ENCODE data around the gene EIF2D.
"Not testable (repeated sequence)": the region's sequence is repeated elsewhere in the genome, so short reads cannot be mapped to it uniquely, and the experiment has no call there.

EIF2D gene

DNA sequence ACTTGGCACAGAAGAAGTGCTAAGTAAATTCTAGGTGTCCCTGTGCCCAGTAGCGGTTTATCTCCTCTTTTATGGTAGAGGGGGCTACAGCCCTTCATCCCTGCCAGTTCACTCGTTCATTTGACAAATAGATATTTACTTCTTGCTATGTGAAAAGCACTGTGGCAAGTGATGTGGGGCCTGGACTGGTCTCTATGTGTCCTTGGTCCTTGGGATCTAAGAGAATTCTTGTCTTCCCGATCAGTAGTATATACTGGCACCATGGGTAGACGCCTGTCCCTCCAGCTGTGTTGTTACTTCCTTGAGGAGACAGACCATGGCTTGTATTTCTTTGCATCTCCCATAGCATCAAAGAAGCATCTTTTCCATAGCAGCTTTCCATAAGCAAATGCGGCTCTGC is 29.7 kb downstream of the EIF2D start:
- H3K27me3 ChIP-seq (ENCODE audit: low read length), result no peaks in the 10 kb centered on the region
- H2AFZ ChIP-seq (ENCODE audit: low read depth, low read length, severe bottlenecking), result no peak overlapping the region
- no peak overlapping the region for H3K4me2 ChIP-seq (ENCODE audit: low read depth, low read length, poor library complexity, severe bottlenecking)
- no peak overlapping the region for H3K27ac ChIP-seq (ENCODE audit: low read depth, low read length)
- H3F3A ChIP-seq (ENCODE audit: insufficient read depth), result no peaks in the 10 kb centered on the region
- no peak overlapping the region for H3K9ac ChIP-seq (ENCODE audit: low read length)
- H3K9me3 ChIP-seq (ENCODE audit: insufficient read depth, low read length), result no peaks in the 10 kb centered on the region
- H4K20me1 ChIP-seq (ENCODE audit: low read depth, low read length), result no peaks in the 10 kb centered on the region
- H3K79me2 ChIP-seq (ENCODE audit: insufficient read depth, low read length), result peaks cover 26% of the 10 kb centered on the region; the same call in 1 of the 2 replicates
- no peaks in the 10 kb centered on the region for H3K36me3 ChIP-seq (ENCODE audit: low read length)
- no peak overlapping the region for H3K4me3 ChIP-seq (ENCODE audit: insufficient read depth, low read length, poor library complexity, severe bottlenecking)
- H3K9me2 ChIP-seq (replicated peaks; ENCODE audit: insufficient read depth, low read length), result no peaks in the 10 kb centered on the region
- no peak for TF ChIP-seq EZH2phosphoT487 (conservative IDR thresholded peaks at IDR 0.05; ENCODE audit: low read length)
- TF ChIP-seq, protein P1, sequence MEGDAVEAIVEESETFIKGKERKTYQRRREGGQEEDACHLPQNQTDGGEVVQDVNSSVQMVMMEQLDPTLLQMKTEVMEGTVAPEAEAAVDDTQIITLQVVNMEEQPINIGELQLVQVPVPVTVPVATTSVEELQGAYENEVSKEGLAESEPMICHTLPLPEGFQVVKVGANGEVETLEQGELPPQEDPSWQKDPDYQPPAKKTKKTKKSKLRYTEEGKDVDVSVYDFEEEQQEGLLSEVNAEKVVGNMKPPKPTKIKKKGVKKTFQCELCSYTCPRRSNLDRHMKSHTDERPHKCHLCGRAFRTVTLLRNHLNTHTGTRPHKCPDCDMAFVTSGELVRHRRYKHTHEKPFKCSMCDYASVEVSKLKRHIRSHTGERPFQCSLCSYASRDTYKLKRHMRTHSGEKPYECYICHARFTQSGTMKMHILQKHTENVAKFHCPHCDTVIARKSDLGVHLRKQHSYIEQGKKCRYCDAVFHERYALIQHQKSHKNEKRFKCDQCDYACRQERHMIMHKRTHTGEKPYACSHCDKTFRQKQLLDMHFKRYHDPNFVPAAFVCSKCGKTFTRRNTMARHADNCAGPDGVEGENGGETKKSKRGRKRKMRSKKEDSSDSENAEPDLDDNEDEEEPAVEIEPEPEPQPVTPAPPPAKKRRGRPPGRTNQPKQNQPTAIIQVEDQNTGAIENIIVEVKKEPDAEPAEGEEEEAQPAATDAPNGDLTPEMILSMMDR (IDR thresholded peaks at IDR 0.05; ENCODE audit: insufficient read depth, low read length, poor library complexity, severe bottlenecking), result no peak

DNA sequence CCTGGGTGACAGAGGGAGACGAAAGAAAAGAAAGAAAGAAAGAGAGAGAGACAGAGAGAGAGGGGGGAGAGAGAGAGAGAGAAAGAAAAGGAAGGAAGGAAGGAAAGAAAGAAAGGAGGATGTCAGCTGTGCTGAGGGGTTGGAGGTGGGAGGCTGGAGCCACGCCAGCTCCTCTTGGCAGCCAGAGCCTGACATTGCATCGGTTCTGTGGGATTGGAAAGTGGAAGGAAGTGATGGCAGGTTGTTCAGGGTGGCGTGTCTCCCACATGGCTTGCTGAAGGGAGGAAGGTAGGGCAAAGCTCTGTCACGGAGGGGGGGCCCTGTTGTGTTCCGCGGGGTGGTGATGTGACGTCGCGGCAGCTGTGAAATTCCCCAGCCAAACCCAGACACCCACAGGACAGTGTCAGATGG is 30.7 kb downstream of the EIF2D start:
- Histone ChIP-seq H3K9me2 (replicated peaks; ENCODE audit: insufficient read depth, low read length) (no peaks in the 10 kb centered on the region), H3K79me2 (ENCODE audit: insufficient read depth, low read length) (peaks cover 26% of the 10 kb centered on the region; the same call in 1 of the 2 replicates), H3K4me3 (ENCODE audit: insufficient read depth, low read length, poor library complexity, severe bottlenecking) (no peak overlapping the region), H3K27me3 (ENCODE audit: low read length) (no peaks in the 10 kb centered on the region), H3K9me3 (ENCODE audit: insufficient read depth, low read length) (no peaks in the 10 kb centered on the region), H4K20me1 (ENCODE audit: low read depth, low read length) (no peaks in the 10 kb centered on the region), H3K9ac (ENCODE audit: low read length) (no peak overlapping the region), H3K4me2 (ENCODE audit: low read depth, low read length, poor library complexity, severe bottlenecking) (no peak overlapping the region), H3K36me3 (ENCODE audit: low read length) (no peaks in the 10 kb centered on the region), H2AFZ (ENCODE audit: low read depth, low read length, severe bottlenecking) (no peak overlapping the region), H3F3A (ENCODE audit: insufficient read depth) (no peaks in the 10 kb centered on the region), H3K27ac (ENCODE audit: low read depth, low read length) (no peak overlapping the region)
- no peak for TF ChIP-seq EZH2phosphoT487 (conservative IDR thresholded peaks at IDR 0.05; ENCODE audit: low read length)
- TF ChIP-seq, protein P1 (IDR thresholded peaks at IDR 0.05; ENCODE audit: insufficient read depth, low read length, poor library complexity, severe bottlenecking), result no peak

DNA sequence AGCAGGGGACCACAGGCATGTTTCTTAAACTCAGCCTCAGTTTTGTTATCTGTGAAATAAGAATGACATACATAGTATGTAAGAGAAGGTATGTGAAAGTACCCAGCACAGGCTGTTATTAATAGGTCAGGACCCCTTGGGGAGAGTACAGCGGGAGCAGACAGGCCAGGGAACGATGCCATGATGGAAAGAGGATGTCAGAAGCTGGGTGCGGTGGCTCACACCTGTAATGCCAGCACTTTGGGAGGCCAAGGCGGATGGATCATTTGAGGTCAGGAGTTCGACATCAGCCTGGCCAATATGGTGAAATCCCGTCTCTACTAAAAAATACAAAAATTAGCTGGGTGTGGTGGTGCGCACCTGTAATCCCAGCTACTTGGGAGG is 31.2 kb downstream of the EIF2D start:
- not testable (repeated sequence) for H3K9me2 ChIP-seq (replicated peaks; ENCODE audit: insufficient read depth, low read length); H3K27me3 ChIP-seq (ENCODE audit: low read length); H3K36me3 ChIP-seq (ENCODE audit: low read length); H3K4me3 ChIP-seq (ENCODE audit: insufficient read depth, low read length, poor library complexity, severe bottlenecking); H3K9ac ChIP-seq (ENCODE audit: low read length); H3K27ac ChIP-seq (ENCODE audit: low read depth, low read length); H3F3A ChIP-seq (ENCODE audit: insufficient read depth); H2AFZ ChIP-seq (ENCODE audit: low read depth, low read length, severe bottlenecking); H3K9me3 ChIP-seq (ENCODE audit: insufficient read depth, low read length); H4K20me1 ChIP-seq (ENCODE audit: low read depth, low read length); H3K4me2 ChIP-seq (ENCODE audit: low read depth, low read length, poor library complexity, severe bottlenecking)
- peaks cover 27% of the 10 kb centered on the region for H3K79me2 ChIP-seq (ENCODE audit: insufficient read depth, low read length)

DNA sequence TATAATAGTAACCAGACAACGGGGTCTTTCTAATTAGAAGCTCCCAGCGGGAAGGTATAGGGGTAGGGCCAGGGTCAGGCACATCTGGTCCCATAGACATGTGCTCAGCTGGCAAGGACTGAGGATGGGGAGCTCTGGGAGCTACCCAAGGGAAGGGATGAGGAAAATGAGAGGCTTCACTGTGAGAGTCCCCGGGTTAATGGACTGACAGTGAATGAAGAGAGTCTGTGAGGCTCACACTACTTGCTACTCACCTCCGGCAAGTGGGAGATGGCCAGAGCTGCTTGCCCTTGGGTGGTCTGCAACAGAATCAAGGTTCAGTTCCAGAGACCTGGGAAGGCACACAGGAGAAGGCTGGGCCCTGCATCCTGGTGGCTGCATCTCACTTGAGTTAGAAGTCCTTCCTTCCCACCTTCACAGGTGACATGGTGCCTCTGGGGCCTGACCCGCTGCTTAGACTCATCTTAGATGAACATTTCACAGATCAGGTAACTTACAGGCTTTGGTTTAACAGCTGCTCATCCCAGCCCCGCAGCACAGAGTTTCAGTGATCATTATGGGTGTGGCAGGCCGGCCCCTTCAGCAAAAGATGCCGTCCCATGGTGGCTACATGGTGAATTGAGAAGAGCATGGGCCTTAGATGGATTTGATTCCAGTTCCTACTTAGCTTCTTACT is 31.7 kb downstream of the EIF2D start:
- Histone ChIP-seq H3K4me3 (ENCODE audit: insufficient read depth, low read length, poor library complexity, severe bottlenecking) (no peak overlapping the region), H3K27ac (ENCODE audit: low read depth, low read length) (no peak overlapping the region), H4K20me1 (ENCODE audit: low read depth, low read length) (no peaks in the 10 kb centered on the region; the same call in 1 of the 2 replicates), H3K4me2 (ENCODE audit: low read depth, low read length, poor library complexity, severe bottlenecking) (no peak overlapping the region), H2AFZ (ENCODE audit: low read depth, low read length, severe bottlenecking) (no peak overlapping the region), H3K9ac (ENCODE audit: low read length) (no peak overlapping the region), H3F3A (ENCODE audit: insufficient read depth) (no peaks in the 10 kb centered on the region), H3K79me2 (ENCODE audit: insufficient read depth, low read length) (peaks cover 31% of the 10 kb centered on the region), H3K9me2 (replicated peaks; ENCODE audit: insufficient read depth, low read length) (no peaks in the 10 kb centered on the region), H3K36me3 (ENCODE audit: low read length) (no peaks in the 10 kb centered on the region), H3K27me3 (ENCODE audit: low read length) (no peaks in the 10 kb centered on the region), H3K9me3 (ENCODE audit: insufficient read depth, low read length) (no peaks in the 10 kb centered on the region)
- TF ChIP-seq EZH2phosphoT487 (conservative IDR thresholded peaks at IDR 0.05; ENCODE audit: low read length), result no peak
- TF ChIP-seq, protein P1 (IDR thresholded peaks at IDR 0.05; ENCODE audit: insufficient read depth, low read length, poor library complexity, severe bottlenecking), result no peak

Measured in SU-DHL-6 (cell line).